DLD1 (cell line): ENCODE results near the gene C11orf52.
"Not testable (repeated sequence)": the region's sequence is repeated elsewhere in the genome, so short reads cannot be mapped to it uniquely, and the experiment has no call there.

Source experiments
- in situ Hi-C: cut with HindIII; loops from 2 replicates; pipeline ENCODE4 v1.10.0; 2017; ENCODE audit warnings: low sequenced_read_pairs

C11orf52 gene

DNA sequence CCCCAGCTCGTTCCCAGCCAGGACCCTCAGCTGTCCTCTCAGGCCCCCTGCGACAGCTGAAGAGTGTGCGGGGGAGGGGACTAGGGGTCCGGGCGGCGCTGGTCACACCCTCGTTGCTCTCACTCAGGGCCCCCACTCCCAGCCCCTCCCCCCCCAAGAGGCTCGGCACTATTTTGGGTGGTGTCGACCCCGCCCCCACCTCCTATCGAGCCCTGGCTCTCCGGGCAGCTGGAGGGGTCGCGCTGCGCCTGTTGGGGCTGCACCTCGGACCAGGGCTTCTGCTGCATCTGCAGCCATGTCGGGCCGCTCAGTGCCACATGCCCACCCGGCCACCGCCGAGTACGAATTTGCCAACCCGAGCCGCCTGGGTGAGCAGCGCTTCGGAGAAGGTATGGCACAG lies 6.2 kb upstream of the C11orf52 start, which contains the start of gene HSPB2:
TSS of gene HSPB2 (plus strand) at position 200 of the 400 bp plus-strand sequence. CDS start at position 296, 96 bp downstream.
- in situ Hi-C loops: no loop called here

GRCh38 chr11:111913031-111913861 lies 5.5 kb upstream of the C11orf52 start:
- in situ Hi-C loops: no loop called here

GRCh38 chr11:111913997-111914396 lies 4.7 kb upstream of the C11orf52 start:
- in situ Hi-C loops: no loop called here

DNA sequence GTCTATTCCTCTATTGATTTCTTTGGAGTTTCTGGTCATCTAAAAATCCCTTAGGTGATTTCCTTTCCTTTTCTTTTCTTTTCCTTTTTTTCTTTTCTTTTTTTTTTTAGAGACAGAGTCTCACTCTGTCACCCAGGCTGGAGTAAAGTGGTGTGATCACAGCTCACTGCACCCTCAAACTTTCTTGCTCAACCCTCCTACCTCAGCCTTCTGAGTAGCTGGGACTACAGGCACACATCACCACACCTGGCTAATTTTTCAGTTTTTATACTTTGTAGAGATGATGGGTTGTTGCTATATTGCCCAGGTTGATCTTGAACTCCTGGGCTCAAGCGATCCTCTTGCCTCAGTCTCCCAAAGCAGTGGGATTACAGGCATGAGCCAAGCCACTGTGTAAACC lies 1.9 kb upstream of the C11orf52 start:
- in situ Hi-C loops: no loop called here

DNA sequence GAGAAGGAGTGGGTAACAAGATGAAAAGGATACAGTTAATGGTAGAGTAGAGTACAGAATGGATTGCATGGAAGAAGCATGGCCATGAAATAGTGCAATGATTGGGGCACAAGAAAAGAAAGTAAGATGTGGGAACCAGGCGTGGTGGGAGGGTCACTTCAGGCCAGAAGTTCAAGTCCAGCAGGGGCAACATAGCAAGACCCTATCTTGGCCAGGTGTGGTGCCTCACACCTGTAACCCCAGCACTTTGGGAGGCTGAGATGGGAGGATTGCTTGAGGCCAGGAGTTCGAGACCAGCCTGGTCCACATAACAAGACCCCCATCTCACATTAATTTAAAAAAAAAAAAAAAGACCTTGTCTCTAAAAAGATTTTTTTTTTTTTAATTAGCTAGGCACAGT lies 1.4 kb upstream of the C11orf52 start:
- in situ Hi-C loops: no loop called here

DNA sequence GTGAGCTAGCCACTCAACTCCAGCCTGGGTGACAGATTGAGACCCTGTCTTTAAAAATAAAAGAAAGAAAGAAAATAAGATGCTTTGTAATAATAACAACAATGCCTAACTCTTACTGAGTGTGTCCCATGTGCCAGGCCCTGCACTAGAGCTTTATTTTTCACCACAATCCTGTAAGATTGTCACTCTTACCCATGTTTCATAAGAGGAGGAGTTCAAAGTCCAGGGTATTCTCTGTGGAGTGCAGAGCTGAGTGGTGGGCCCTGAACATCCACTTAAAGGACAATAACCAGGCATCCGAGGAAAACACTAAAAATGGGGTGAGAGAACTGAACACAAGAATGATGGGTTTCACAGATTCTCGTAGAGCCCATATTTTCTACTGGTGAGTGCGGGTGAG lies 925 bp upstream of the C11orf52 start:
- in situ Hi-C loops: no loop called here

DNA sequence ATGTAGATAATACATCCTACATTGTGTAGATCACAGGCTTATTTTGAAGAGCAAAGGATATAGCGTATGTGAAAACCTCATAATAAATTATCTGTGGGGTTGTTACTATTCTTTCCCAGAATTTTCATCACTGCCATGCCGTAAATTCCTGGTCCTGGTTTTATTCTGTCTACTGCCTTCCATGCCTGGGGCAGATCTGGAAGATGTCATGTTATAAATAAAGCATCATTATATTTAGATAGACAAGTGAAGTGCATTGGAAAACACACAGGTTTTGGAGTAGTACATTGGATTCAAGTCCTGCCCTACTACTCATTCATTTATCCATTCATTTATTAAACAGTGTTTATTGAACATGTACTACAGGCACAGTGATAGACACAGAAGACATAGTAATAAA lies 2.2 kb downstream of the C11orf52 start:
- in situ Hi-C loops: no loop called here

DNA sequence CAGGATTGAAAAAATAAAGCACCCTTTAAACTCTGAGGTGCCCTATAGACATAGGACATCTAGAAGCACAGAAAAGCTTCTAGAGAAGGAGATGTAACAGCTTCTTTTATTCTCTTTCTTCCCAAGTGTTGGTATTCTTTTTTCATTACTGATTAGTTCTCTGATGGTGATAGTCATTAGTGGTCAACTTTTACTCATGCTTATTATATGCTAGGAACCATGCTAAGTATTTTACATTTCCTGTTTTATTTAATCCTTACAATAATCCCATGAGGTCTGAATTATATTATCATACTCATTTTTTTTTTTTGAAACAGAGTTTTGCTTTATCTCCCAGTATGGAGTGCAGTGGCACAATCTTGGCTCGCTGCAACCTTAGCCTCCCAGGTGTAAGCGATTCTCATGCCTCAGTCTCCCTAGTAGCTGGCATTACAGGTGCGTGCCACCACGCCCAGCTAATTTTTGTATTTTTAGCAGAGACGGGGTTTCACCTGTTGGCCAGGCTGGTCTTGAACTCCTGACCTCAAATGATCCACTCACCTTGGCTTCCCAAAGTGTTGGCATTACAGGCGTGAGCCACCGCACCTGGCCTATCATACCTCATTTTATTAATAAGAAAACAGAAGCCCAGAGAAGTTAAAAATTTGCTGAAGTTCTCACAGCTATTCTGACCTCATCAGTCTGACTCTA lies 3.0 kb downstream of the C11orf52 start:
- in situ Hi-C loops: no loop called here

DNA sequence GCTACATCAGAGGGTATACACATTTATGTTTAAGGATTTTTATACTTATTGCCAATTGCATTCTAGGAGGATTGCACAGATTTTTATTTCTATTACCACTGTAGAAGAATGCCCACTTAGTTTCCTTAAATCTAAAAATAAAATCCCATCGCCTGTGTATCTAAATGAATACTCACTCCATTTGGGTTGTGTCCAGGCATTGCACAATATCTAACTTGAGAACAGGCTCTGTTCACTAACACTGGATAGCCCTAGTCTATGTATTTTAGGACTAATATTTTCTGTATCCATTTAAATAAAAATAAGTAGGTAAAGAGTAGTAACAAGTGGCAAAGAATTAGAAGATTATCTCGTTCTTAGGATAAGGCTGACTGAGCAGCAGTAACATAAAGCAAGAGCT lies 4.1 kb downstream of the C11orf52 start:
- in situ Hi-C loops: no loop called here

GRCh38 chr11:111923351-111923788 lies 4.7 kb downstream of the C11orf52 start:
- in situ Hi-C loops: no loop called here

DNA sequence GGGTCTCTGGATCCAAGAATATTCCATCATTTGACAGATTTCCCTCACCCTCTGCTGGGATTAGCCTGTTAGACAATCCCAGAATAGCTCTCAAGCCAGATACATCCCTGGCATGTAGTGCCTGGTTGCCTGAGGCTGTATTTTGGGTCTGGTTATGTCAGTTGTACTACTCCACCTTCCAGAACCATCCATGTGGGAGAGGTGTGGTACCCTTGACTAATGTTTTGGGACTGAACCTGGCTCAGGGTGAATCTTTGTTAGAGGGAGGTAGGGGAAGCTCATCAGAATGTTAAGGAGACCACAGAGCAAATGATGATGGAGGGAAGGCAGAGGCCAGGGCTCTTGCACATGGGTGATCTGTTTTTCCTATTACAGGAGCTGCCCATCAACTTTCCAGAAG lies 5.2 kb downstream of the C11orf52 start:
- in situ Hi-C loops: no loop called here

- in situ Hi-C loops: no loop called here
Measured at GRCh38 chr11:111925953-111926352, 7.2 kb downstream of the C11orf52 start.

DNA sequence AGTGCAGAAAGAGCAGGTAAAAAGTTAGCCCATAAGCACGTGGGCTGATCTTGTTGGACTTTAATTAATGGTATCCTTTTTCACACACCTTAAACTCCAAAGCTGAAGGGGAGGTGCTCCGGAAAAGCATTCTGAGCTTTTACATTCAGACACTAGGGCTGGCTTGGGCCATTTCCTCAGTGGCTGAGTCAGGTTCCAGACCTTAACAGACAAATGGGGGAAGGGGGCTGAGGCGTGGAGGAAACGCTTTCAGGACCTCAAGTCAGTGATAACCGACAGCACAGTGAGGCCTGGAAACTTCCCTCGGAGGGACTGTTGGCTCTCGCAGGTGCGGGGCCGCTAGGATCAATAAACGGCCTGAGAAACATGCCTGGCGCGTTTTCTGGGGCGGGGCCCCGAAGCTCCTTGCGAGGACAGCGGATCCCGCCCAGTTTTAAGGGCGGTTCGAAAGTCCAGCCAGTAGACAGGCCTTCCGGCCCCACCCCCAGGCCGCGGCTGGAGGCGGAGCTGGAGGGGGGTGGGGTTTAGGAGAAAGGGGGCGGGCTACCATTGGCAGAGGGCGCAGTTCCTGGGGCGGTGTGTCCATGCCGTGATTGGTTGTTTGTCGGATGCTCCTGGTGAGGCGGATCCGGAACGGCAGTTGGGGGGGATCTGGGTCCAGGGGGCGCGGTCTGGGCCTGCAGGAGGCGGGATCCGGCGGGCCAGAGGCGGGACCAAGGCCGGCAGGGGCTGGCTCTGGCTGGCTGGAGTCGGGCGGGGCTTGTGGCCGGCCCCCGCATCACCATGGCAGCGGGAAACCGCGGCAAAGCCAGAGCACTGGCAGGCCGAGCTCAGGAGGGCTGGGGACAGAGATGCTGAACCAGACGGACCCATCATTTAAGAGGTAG lies 8.0 kb downstream of the C11orf52 start:
- in situ Hi-C loops: no loop called here

- in situ Hi-C loops: no loop called here
Measured at GRCh38 chr11:111930472-111930871, 11.8 kb downstream of the C11orf52 start.

DNA sequence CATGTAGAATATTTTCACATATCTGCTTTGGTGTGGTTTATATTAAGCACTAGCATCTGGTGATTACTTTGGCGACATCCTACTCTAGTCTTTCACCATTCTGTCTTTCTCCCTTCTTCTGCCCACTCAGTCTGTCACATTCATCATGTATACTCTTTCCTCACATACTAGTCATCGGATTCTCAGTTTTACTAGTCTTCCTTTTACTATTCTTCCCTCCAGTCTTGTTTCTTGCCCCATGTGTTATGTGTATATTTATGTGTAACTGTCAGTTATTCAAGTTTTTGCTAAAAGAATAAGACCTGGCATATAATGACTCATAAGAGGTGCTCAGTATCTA lies 13.9 kb downstream of the C11orf52 start:
- in situ Hi-C loops: no loop called here

GRCh38 chr11:111933176-111933575 lies 14.5 kb downstream of the C11orf52 start:
- in situ Hi-C loops: not testable (repeated sequence)

- in situ Hi-C loops: no loop called here
Measured at GRCh38 chr11:111933872-111934271, 15.2 kb downstream of the C11orf52 start.

GRCh38 chr11:111934306-111934705 lies 15.6 kb downstream of the C11orf52 start:
- in situ Hi-C loops: no loop called here

DNA sequence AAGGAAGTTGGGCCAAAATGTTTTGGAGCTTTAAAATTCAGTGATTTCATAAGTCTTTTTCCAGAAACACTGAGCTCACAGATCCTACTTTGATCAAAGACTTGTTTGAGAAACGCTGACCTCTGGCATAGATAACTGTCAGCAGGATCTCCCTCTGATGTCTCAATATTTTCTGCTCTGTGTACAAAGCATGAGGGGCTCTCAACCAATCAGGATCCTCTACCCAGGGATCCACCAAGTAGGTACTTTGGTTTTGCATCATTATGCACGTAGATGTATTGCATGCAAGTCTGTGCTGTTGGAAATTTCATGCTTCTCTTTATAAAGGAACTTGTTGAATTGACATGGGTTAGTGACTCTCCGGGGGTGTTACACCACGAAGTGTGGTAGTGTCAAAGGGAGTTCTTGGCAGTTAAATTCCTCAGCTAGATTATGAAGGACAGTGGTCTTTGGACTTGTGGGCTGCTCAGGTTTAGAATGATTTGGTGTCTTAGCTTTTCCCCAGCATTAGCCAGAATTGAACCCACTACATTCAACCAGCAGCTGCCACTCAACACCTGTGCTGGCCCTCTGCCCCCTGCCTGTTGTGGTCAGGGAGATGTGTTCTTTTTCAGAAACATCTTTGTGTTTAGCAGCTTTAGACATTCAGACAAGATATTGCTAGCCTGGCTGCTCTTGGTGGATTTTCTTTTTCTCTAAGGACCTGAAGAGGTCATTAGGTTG lies 16.8 kb downstream of the C11orf52 start:
- in situ Hi-C loops: no loop called here

DNA sequence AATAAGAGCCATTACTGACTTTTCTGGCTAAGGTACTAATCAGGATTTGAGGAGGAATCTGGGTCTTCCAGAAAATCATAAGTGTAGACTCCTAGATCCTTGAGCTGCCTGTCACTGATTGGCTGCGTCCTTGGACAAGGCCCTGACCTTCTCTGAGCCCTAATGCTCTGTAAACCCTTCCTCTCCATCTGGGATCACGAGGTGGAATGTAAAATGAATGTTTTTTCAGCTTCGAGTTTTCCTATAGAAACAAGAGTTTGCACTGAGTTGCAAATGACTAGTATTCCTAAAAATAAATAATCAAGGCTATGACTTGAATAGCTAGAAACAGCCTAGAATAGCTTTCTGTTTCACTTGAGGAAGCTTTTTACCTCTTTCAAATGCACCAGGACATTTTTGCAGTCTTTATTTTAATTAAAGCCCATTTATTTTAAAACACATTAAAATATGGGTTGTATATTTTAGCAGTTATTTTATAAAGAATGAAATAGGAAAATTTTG lies 17.4 kb downstream of the C11orf52 start:
- in situ Hi-C loops: no loop called here

GRCh38 chr11:111937461-111937769 lies 18.7 kb downstream of the C11orf52 start:
- in situ Hi-C loops: no loop called here
